ENCODE data around the gene IL1R1.

The IL1R1 gene

GRCh38 chr2:102155703-102156515, 13.4 kb downstream of the IL1R1 start:
- H3K9me3 ChIP-seq: no peaks in the 10 kb centered on the region
- H3K4me1 ChIP-seq: no peaks in the 10 kb centered on the region
- no peak for DNase-seq (ENCODE audit: low spot score in 2 of 2)
- H3K36me3 ChIP-seq (replicated peaks): no peaks in the 10 kb centered on the region
- in situ Hi-C loops (cut with MboI; ENCODE audit: low sequenced_read_pairs): no loop called here
- H3K27me3 ChIP-seq (ENCODE audit: low read depth): no peaks in the 10 kb centered on the region
- no peak overlapping the region for H3K4me3 ChIP-seq

- H3K36me3 ChIP-seq (replicated peaks): no peaks in the 10 kb centered on the region
- in situ Hi-C loops (cut with MboI; ENCODE audit: low sequenced_read_pairs): no loop called here
Observed at GRCh38 chr2:102158011-102158755, 15.6 kb downstream of the IL1R1 start.

GRCh38 chr2:102159295-102159694, 16.7 kb downstream of the IL1R1 start:
- DNase-seq (ENCODE audit: low spot score in 2 of 2): no peak
- in situ Hi-C loops (cut with MboI; ENCODE audit: low sequenced_read_pairs): no loop called here
- no peaks in the 10 kb centered on the region for H3K4me1 ChIP-seq
- no peaks in the 10 kb centered on the region for H3K36me3 ChIP-seq (replicated peaks)
- H3K9me3 ChIP-seq: no peaks in the 10 kb centered on the region
- no peaks in the 10 kb centered on the region for H3K27me3 ChIP-seq (ENCODE audit: low read depth)
- H3K4me3 ChIP-seq: no peak overlapping the region

More at GRCh38 chr2:102158011-102158755, 15.6 kb downstream of the IL1R1 start:
- Histone ChIP-seq H3K27me3 (ENCODE audit: low read depth) (no peaks in the 10 kb centered on the region), H3K4me1 (no peaks in the 10 kb centered on the region), H3K4me3 (no peak overlapping the region), H3K9me3 (no peaks in the 10 kb centered on the region)
- DNase-seq (ENCODE audit: low spot score in 2 of 2): no peak

- H3K36me3 ChIP-seq (replicated peaks): no peaks in the 10 kb centered on the region
- H3K9me3 ChIP-seq: no peaks in the 10 kb centered on the region
- H3K4me1 ChIP-seq: no peaks in the 10 kb centered on the region
- DNase-seq (ENCODE audit: low spot score in 2 of 2): no peak
- no peaks in the 10 kb centered on the region for H3K27me3 ChIP-seq (ENCODE audit: low read depth)
- in situ Hi-C loops (cut with MboI; ENCODE audit: low sequenced_read_pairs): no loop called here
- no peak overlapping the region for H3K4me3 ChIP-seq
Observed at GRCh38 chr2:102166189-102166845, 23.8 kb downstream of the IL1R1 start.

GRCh38 chr2:102168026-102168771, 25.7 kb downstream of the IL1R1 start:
- in situ Hi-C loops (cut with MboI; ENCODE audit: low sequenced_read_pairs): no loop called here
- no peaks in the 10 kb centered on the region for H3K9me3 ChIP-seq
- DNase-seq (ENCODE audit: low spot score in 2 of 2): no peak
- H3K27me3 ChIP-seq (ENCODE audit: low read depth): no peaks in the 10 kb centered on the region
- H3K4me3 ChIP-seq: no peak overlapping the region
- no peaks in the 10 kb centered on the region for H3K36me3 ChIP-seq (replicated peaks)
- no peaks in the 10 kb centered on the region for H3K4me1 ChIP-seq

- Histone ChIP-seq H3K27me3 (ENCODE audit: low read depth) (no peaks in the 10 kb centered on the region), H3K4me1 (no peaks in the 10 kb centered on the region), H3K4me3 (no peak overlapping the region), H3K36me3 (replicated peaks) (no peaks in the 10 kb centered on the region), H3K9me3 (no peaks in the 10 kb centered on the region)
- no peak for DNase-seq (ENCODE audit: low spot score in 2 of 2)
- in situ Hi-C loops (cut with MboI; ENCODE audit: low sequenced_read_pairs): no loop called here
Observed at GRCh38 chr2:102171946-102172345, 29.4 kb downstream of the IL1R1 start.

GRCh38 chr2:102172745-102173144, 30.2 kb downstream of the IL1R1 start:
- no peak for DNase-seq (ENCODE audit: low spot score in 2 of 2)
- Histone ChIP-seq H3K36me3 (replicated peaks) (no peaks in the 10 kb centered on the region), H3K4me1 (no peaks in the 10 kb centered on the region), H3K27me3 (ENCODE audit: low read depth) (no peaks in the 10 kb centered on the region), H3K4me3 (no peak overlapping the region), H3K9me3 (no peaks in the 10 kb centered on the region)
- in situ Hi-C loops (cut with MboI; ENCODE audit: low sequenced_read_pairs): no loop called here

DNA sequence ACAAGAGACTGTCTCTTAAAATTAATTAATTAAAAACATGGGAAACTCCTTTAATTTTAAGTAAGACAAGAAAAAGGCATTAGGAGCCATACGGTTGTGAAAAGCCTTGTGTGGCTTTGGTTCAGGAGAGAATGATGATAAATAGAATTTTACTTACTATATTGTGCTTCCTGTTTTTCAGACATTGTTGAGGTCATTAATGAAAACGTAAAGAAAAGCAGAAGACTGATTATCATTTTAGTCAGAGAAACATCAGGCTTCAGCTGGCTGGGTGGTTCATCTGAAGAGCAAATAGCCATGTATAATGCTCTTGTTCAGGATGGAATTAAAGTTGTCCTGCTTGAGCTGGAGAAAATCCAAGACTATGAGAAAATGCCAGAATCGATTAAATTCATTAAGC, 33.6 kb downstream of the IL1R1 start:
- Histone ChIP-seq H3K9me3 (no peaks in the 10 kb centered on the region), H3K4me3 (no peak overlapping the region), H3K36me3 (replicated peaks) (no peaks in the 10 kb centered on the region), H3K4me1 (no peaks in the 10 kb centered on the region), H3K27me3 (ENCODE audit: low read depth) (no peaks in the 10 kb centered on the region)
- DNase-seq (ENCODE audit: low spot score in 2 of 2): no peak
- in situ Hi-C loops (cut with MboI; ENCODE audit: low sequenced_read_pairs): no loop called here

- Histone ChIP-seq H3K4me3 (no peak overlapping the region), H3K4me1 (no peaks in the 10 kb centered on the region), H3K27me3 (ENCODE audit: low read depth) (no peaks in the 10 kb centered on the region), H3K9me3 (no peaks in the 10 kb centered on the region), H3K36me3 (replicated peaks) (no peaks in the 10 kb centered on the region)
- in situ Hi-C loops (cut with MboI; ENCODE audit: low sequenced_read_pairs): no loop called here
- DNase-seq (ENCODE audit: low spot score in 2 of 2): no peak
Observed at GRCh38 chr2:102177814-102178478, 35.4 kb downstream of the IL1R1 start.

- no peak overlapping the region for H3K4me3 ChIP-seq
- no peaks in the 10 kb centered on the region for H3K27me3 ChIP-seq (ENCODE audit: low read depth)
- in situ Hi-C loops (cut with MboI; ENCODE audit: low sequenced_read_pairs): no loop called here
Observed at GRCh38 chr2:102179061-102179460, 36.5 kb downstream of the IL1R1 start.

GRCh38 chr2:102179788-102180686, 37.5 kb downstream of the IL1R1 start:
- in situ Hi-C loops (cut with MboI; ENCODE audit: low sequenced_read_pairs): no loop called here
- DNase-seq (ENCODE audit: low spot score in 2 of 2): no peak

More at GRCh38 chr2:102179061-102179460, 36.5 kb downstream of the IL1R1 start:
- H3K36me3 ChIP-seq (replicated peaks): no peaks in the 10 kb centered on the region
- H3K4me1 ChIP-seq: no peaks in the 10 kb centered on the region
- H3K9me3 ChIP-seq: no peaks in the 10 kb centered on the region
- DNase-seq (ENCODE audit: low spot score in 2 of 2): no peak

GRCh38 chr2:102180687-102180999, 38.1 kb downstream of the IL1R1 start:
- Histone ChIP-seq H3K4me1 (no peaks in the 10 kb centered on the region), H3K27me3 (ENCODE audit: low read depth) (no peaks in the 10 kb centered on the region), H3K4me3 (no peak overlapping the region), H3K36me3 (replicated peaks) (no peaks in the 10 kb centered on the region), H3K9me3 (no peaks in the 10 kb centered on the region)
- in situ Hi-C loops (cut with MboI; ENCODE audit: low sequenced_read_pairs): no loop called here
- DNase-seq (ENCODE audit: low spot score in 2 of 2): no peak

More at GRCh38 chr2:102179788-102180686, 37.5 kb downstream of the IL1R1 start:
- Histone ChIP-seq H3K36me3 (replicated peaks) (no peaks in the 10 kb centered on the region), H3K4me1 (no peaks in the 10 kb centered on the region), H3K4me3 (no peak overlapping the region), H3K9me3 (no peaks in the 10 kb centered on the region), H3K27me3 (ENCODE audit: low read depth) (no peaks in the 10 kb centered on the region)

Data from HAP-1 (cell line).